Activated T-helper 9 cell treated with anti-CD3 and anti-CD28 coated beads, Interleukin-2, amount 50 U/mL, for 16 hours (primary cell): ENCODE results near the gene LHX1.
A peak's percentile ranks its signal among the peaks of the same experiment; 100 is the strongest.

Experiments
- DNase-seq: peaks from one replicate; pipeline ENCODE4 v3.0.0-alpha.2; 2020; ENCODE audit warnings: low read depth

Gene LHX1

DNA sequence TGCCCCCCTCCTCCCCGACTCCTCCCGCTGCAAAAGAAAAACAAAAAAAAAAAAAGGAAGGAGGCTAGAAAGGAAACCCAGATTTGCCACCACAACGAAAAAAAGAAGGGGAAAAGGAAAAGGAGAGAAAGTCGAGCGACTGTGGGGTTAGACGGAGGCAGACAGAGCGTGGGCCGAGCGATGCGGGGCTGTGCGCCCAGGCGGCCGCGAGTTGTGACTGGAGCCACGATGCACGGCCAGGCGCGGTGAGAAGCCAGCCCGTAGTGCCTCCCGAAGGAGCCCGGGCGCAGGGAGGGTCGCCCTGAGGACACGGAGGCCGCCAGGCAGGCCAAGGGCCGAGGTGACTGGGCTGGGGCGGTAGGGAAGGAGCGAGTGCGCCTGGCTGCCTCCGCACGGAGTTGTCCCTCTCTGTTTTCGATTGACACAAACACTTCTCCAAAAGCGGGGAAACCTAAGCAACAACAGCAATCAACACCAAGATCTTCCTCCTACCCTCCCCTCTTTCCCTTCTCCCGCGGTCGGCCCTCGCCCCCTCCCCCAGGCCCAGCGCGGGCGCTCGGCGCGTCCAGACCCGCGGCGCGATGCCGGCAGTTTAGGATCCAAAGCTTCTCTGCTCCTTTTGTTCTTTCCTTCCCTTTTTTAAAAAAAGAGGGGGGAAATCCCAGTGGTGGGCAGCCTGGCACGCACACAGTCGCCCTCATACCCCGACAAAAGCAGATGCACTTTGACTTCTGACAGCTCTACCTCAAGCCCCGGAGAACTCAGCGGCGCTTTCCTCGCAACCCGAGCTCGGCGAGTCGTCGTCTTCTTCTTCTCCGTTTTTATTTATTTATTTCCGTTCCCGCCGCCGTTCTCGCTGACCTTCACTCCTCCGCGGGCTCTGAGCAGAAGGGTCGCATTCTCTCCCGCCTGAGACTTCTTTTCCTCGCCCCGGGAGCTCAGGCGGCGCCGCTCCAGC, at the start of gene LHX1:
Gene LHX1, plus strand, starts transcription at position 475 of the 958 bp plus-strand sequence. CDS start 723 bp downstream, outside the sequence.
- no peak for DNase-seq

DNA sequence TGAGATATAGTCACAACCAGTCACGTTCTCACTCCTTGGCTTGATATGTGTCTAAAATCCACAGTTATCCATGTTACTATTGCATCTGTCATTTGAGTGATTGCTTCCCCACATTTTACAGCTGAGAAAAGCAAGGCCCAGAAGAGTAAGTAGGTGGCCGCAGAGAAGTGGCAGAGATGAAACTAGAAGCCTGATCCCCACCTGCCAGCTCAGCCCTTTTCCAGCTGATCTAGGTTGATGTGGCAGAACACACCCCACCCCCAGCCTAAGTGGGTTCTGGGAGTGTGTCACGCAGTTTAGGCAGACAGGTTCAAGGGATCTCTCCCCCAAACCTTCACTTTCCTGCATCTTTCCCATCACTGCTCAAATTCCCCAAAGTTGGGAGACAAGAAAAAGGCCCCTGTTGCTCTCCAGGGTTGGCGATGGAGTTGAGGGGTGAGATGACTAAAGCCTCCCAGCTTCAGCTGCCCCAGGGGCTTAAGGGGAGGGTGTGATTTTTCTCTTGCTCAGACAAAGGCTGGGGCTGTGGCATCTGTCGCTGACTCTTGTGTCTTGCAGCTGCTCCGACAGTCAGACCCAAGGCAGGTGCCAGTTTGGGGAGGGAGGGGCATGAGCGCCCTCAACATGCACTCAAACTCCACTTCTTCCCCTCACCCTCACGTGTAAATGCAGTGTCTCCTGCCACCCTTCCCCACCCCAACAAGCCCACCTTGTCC, 48.9 kb upstream of the LHX1 start:
- DNase-seq: no peak

DNA sequence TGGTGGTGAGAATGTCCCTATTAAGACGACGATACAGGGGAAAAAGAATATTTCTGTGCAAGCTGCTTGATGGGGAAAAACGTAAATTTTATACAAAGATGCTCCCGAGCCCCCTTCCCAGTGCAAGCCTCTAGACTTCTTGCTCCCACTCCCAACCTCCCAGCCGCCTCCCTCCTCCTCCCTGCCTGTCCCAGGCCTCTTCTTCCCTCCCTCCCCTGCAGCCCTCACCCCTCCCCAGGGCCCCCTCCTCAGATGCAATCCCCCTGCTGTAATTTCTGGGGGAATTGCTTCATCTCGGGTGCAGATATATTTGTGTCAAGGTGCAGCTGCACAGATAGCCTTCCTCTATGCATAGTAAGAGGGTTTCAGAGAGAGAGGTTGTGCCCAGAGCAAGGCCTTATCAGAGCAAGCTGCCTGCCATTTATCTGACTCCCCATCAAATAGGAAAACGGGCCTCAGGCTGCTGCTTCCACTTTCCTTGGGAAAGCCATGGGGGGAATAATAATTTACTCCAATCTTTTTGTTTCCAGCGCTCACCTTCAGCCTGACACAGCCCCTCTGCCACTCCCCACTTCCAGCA, 47.4 kb upstream of the LHX1 start:
- DNase-seq: no peak

DNA sequence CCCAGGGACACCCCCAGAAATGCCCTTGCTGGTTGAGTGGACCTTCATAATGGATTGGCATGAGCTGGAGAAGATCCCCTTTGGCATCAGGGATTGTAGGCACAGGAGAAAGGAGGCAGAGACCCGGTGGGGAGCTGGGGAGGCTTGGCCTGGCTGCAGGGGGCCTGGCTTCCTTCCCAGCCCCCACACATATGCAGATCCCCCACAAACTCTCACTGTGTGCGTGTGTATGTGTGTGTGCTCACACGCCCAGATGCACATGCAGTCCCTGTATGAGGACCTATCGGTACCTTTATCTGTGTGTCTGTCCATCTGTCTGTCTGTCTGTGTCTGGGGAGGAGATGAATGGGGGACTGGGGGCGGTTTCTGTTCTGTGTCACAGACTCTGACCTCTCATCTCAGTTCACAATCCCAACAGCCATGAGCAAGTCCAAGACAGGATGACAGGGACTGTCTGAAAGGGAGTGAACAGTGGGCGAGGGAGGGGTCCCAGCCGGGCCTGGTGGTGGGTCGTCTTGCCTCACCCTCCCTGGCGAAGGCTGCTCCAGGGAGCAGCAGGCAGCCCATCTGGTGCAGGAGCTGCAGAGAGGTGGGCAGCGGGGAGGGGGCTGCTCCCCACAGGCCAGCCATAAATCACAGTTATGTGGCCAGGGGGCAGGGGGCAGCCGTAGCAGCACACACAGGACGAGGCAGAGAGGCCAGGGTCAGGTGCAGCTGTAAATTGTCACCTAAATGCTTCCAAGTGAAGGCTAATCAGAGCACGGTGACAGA, 46.7 kb upstream of the LHX1 start:
- no peak for DNase-seq

DNA sequence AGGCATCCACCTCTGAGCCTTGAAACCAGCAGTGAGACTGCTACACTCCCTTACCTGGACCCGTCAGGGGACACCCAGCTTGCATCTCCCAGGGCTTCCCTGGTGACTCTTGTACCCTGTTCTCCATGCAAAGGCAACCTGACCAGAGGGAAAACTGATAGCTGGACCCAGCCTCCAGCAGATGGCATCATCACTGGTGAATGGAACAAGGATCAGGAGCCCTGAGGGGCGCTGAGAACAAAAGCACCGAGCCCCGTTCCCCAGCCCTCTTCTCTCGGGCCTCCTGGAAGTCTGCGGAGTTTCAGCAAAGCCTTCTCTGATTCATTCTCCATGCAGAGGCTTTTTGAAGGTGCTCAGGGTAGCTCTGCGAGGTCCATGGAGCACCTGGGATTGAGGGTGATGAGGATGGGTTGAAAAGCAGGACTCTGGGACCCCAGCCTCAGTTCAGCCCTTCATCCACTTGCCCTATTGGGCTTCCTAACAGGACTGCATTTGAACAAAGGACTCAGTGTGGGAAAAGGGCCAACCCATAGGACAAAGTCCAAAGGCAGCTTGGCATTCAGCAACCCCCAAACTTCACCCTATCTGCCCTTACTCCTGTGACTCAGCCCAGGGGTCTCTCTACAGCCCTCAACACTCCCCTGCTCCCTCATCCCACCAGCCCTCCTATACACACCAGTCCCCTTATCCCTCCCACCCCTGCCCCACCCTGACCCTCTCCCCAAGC, 45.0 kb upstream of the LHX1 start:
- no peak for DNase-seq

DNA sequence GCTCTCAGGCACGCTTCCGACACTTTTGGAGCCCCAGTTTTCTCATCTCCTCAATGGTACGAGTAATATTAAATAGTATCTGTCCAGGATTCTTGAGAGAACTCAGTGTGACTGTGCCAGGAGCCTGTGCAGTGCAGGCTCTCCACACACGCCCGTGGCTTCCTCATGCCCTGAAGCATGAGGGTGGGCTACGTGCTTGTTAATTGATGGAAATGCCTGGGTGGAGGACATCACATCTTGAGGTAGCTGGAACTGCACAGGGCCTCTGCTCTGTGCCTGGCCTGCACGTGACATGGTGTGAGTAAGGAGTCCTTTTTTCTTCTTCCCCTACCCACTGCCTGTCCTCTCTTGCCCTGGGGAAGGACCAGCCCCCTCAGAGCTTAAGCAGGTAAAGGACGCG, 43.1 kb upstream of the LHX1 start:
- DNase-seq: no peak

DNA sequence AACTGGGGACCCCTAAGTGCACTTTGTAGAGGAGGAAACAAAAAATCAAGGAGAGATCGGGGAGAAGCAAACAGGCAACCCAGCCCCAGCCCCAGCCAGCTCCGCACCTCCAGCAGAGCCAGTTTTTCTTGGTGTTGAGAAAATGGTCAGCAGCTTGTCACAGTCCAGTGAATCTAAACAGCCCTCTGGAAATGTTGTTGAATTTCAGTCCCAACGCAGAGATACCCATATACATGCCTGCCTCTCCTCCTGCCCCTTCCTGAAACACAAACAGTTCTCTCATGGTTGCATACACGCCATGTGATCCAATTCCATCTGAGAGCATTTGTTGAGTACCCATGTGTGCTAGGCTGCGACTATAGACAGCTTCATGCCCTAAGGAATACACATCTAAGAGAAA, 42.4 kb upstream of the LHX1 start:
- no peak for DNase-seq

DNA sequence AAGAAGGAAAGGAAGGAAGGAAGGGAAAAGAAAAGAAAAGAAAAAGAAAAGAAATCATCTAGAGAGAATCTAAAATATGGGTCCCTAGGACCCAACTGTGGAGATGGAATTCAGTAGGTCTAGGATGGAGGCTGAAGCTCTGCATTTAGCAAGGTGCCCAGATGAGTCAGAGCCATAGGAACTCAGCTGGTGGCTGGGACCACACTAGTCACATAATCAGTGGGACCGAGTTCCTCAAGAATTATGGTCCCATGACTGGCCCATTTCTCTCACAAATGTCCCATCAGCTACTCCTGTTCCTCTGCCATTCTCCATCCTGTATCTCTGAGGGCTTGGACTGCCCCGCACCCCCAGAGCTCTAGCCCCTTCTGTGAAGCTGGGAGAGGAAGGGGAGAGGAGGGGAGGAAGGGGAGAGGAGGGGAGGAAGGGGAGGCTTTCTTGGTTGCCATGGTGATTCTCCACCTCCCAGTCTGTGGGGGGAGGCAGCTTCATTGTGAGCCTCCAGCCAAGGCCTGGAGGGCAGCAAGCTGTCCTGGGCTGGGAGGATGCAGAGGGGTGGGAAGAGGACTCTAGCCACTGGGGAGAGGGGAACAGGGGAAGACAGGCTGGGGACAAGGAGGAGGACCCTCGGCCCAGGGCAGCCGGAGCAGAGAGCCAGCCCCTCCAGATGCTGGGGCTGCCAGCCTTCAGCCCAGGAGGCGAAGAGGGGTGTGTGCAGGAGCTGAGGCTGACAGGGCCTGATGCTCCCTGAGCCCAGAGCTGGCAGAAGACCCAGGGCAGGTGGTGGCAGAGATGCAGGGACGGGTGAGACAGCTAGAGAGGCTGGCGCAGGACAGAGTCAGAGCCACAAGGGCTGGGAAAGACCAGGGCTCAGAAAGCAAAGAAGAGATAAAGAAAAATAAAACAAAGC, 37.8 kb upstream of the LHX1 start:
- DNase-seq: no peak

DNA sequence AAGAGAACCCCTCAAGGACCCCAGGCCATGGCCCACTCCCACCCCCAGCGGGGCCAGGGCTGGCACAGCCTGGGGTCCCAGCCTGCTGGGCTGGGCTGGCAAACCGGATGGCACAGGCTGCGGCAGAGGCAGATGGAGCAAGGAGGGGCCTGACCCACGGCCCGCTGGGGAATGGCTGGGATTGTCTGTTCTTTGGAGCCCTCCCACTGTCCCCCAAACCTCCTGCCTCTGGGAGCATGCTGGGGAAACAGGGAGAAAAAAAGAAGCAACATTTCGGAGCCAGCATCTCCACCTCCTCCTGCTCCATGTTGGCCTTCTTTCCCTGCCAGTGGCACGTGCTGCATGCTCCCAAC, 37.1 kb upstream of the LHX1 start:
- DNase-seq: no peak

DNA sequence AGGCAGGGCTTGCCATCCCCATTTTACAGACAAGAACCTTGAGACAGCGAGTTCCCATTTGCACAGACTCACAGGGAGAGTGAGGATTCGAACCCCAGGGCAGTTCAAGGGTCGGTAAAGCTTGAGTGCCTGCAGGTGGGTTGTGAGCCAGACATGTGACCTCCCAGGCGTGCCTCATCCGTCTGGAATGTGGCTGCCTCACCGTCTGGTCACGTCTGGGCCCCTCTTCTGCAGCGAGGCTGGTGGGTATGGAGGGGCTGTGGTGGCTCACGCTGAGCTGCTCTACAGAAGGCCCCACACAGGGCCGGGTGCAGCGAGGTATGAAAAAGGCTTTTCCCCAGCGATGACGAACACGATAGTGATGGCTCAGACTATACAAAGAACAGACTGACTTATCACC, 35.8 kb upstream of the LHX1 start:
- DNase-seq: no peak

DNA sequence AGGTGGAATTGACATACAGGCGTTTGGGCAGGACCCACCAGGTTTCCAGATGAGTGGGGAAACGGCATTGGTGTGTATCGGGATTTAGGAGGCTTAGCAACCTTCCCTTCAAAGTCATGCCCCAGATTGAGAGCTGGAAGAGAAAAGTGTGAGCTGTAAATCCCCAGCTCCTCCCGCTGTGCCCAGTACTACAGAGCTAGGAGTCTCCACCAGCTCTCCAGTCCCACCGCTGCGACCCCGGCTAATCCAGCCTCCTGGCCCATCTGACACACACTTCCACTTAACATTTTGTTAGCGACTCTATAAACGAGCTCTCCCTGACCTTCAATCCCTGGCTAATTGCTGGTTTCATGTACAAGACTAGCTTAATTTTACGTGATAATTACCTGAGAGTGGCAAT, 29.9 kb upstream of the LHX1 start:
- DNase-seq: no peak

DNA sequence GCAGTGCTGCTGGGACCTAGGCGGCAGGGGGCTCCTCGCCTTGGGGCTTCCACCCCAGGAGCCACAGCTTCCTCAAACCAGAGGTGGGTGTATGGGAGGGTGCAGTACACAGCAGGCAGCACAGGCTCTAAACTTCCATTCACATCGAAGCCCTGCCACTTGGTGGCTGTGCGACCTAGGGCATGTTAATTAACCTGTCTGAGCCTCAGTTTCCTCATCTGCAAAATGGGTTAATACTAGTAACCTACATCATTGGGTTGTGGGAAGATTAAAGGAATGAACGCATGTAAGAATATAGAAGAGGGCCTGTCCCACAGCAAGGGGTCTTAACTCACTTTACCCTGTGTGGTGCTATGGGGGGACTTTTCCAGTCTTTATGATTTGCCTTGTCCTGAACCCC, 26.8 kb upstream of the LHX1 start:
- no peak for DNase-seq

DNA sequence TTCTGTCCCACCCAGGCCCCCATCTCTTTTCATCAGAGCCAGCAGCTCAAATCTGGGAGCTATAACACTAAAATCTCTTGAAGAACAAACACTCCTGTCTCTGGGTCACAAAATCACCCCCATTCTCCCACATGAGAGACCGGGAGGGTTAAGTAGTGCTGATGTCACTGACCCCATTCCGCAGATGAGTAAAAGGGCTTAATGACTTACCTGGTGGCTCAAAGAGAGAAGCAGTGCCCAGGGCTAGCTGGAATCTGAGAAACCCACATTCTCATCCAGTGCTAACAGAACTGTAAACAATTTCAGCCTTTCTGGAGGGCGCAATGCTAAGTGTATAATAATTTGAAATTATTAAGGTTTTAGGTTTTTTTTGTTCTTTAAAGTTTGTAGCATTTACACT, 26.3 kb upstream of the LHX1 start:
- no peak for DNase-seq

DNA sequence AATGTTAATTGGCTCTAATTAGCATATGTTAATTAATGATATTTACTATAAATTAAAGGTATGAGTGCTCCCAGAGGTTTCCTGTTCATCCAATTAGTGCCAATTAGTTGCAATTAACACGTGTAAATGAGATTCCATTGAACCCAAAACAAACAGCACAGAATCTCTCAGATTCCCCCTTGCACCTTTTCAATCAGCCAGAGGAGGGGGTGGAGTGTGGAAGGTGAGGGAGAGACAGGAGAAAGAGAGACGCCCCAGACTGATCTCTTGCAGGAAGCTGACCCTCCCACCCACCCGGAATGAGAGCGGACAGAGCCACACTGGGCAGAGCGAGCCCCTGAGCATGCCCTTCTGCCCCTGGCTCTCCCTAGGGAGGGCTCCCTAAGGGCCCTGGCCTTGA, 24.1 kb upstream of the LHX1 start:
- DNase-seq: no peak

DNA sequence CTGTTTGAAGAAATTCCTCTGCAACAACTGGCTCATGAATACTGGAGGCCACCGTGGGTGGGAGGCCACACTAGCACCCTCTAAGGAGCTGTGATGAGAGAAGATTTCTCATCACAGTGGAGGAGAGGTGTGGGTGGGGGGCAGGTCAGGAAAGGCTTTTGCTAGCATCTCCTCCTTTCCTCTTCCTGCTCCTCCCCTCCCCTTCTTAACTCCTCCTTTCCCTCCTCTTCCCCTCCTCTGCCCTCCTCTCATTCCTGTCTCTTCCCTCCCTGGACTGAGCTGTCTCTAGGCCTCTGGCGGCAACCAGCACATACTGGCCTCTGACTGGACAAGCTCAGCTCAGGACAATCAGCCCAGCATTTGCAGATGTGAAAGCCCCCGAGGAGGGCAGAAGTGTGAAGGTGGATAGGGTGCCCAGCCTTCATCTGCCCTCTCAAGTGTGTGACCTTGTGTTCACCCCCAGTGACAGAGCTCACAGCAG, 19.0 kb upstream of the LHX1 start:
- no peak for DNase-seq

DNA sequence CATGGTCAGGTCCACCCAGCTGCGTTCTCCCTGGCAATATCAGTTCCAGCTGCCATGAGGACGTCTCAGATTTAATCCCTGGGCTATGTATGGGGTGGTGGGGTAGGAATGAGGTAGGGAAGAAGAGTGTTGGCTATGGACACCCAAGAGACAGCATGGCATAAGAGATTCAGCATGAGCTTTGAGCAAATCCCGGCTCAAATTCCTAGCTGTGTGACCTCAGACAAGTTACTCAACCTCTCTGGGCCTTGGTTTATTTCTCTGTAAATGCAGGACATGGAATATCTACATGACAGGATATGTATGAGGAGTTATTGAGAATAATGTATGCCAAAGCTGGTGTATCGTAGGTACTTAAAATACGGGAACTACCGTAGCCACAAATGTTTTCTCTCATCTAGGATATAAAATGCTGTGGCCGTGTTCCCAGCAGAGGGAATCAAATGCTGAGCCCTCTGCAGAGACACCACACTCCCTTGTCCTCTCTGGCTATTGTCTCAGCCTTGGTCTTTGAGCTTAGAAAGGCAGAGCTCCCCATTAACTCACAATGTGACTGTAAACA, 17.8 kb upstream of the LHX1 start:
- DNase-seq: no peak

DNA sequence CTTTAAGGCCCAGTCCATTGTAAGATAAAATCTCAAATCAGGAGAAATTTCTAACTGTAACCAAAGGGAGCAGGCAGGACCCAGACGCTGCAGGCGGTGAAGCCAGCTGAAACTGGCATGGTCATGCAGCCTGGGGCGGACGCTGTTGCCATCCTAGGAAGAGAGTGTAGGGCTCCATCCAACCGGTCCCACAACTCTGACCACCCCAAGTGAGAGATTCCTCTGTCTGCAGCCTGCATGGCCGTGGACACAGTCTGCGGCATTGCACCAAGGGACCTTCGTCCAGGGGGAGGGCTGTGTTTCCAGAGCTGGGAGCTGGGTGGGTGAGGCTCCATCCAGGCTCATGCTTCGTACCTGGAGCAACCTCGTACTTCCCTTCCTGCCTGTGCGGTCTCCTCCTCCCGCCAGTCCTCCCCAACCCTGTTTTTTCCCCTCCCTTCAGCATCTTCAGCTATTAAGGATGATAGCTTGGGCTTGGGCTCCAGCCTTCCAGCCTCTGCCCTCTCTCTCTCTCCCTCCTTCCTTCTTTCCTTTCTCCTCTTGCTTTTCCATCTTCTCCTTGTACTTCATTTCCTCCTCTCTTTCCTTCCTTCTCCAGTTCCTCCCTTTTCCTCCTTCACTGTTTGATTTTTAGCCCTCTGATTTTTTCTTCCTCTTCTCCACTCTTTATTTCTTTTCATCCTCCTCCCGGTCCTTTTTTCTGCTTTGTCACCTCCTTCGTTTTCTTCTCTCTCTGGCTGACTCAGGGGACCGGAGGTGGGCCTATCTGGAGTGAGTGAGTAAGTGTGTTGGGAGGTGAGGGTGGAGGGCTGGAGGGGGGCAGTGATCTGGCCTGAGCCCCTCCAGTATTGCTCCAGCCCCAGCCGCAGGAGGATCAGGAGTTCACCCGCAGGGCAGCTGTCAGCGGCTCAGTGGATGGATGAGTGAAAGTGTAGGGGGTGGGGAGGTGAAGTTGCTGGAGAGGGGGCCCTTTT, 17.0 kb upstream of the LHX1 start:
- DNase-seq: no peak

DNA sequence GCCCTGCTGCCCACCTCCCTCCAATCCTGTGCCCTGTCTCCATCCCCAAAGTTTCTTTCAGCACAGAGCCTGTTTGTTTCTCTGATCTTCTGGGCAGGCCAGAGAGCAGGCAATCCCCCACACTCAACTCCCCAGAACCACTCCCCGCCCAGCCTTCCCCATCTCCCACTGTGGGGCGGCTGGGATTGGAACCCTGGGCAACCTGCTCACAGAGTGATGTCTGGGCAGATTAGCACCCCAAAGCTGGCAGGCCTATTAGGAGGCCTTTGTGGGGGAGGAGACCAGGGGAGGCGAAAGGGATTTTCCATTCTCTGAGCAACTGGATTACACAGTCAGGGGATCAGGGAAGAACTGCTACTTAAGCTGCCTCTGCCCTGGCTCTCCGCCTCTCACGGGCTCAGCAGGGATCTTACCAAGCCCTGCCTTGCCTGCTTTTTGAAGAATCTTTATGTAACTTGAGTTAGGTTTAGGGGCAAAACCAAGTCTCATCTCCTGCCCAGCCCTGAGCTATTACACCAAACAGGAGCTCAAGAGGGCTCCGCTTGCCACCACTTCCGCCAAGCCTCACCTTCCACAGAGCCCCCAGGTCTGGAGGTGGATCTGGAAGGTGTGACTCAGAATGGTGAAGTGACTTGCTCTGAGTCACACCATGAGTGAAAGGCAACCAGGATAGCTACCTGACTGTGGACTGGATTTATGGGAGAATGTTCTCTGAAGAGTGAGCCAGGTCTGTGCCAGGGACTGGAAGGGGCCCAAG, 16.0 kb upstream of the LHX1 start:
- DNase-seq: peak; percentile 48
